B cell (primary cell): ENCODE measurements around the gene WDR64. TPM values are rescaled to one million over a fixed set of nuclear protein-coding genes. Genes with fewer than 3 reads are reported as not detected.

Source experiments
- ATAC-seq: fragments of 200-7000 bp; cut with Tn5 transposase; one replicate; pipeline ENCODE4 v1.10.0; 2021; ENCODE audit warnings: low read depth, mild to moderate bottlenecking, moderate number of reproducible peaks, moderate library complexity
- CTCF ChIA-PET: fragments of 350-600 bp; sonication (Branson Sonifier 250); formaldehyde crosslinking; loops from one replicate; lab custom pipeline; 2021; ENCODE audit warnings: antibody characterized with exemption, inconsistent platforms; lab: Charles Lee
- POLR2A ChIA-PET: fragments of 350-600 bp; sonication (Branson Sonifier 250); formaldehyde crosslinking; loops from one replicate; lab custom pipeline; 2021; ENCODE audit warnings: antibody characterized with exemption; lab: Charles Lee
- DNase-seq: peaks from one replicate; pipeline ENCODE4 v3.0.0; 2013
- H2AFZ ChIP-seq: 2 replicates; pipeline ENCODE4 v1.6.1; 2012; ENCODE audit warnings: mild to moderate bottlenecking, low read depth, low read length; ENCODE audit not compliant: insufficient read depth, poor library complexity, severe bottlenecking
- H3K27ac ChIP-seq, 2 donors: 1 replicate in 1 of 2; 2 replicates in 1 of 2; pipeline ENCODE4 v1.5.1; 2012 to 2013; ENCODE audit warnings: low read length in 2 of 2, mild to moderate bottlenecking in 2 of 2, moderate library complexity in 1 of 2
- H3K27me3 ChIP-seq, 4 experiments: fragments of 200-600 bp in 1 of 4; sonication (generic) in 1 of 4; replicated peaks in 1 of 4; 1 replicate in 2 of 4; 2 replicates in 2 of 4; pipeline versions ENCODE4 v1.6.1 to v1.7.0; 2013 to 2016; ENCODE audit warnings: low read length in 3 of 4, mild to moderate bottlenecking in 2 of 4, mixed read lengths in 1 of 4, moderate library complexity in 1 of 4; ENCODE audit not compliant: insufficient read depth in 4 of 4, control insufficient read depth in 3 of 4; ENCODE audit errors: control extremely low read depth in 1 of 4
- H3K36me3 ChIP-seq, 2 experiments: replicated peaks in 1 of 2; 1 replicate in 1 of 2; 2 replicates in 1 of 2; pipeline versions ENCODE4 v1.6.1 to v1.7.1; 2013; ENCODE audit warnings: low read length in 1 of 2; ENCODE audit not compliant: insufficient read depth in 2 of 2, control insufficient read depth in 1 of 2; ENCODE audit errors: control extremely low read depth in 1 of 2, extremely low read depth in 1 of 2
- H3K4me1 ChIP-seq, 2 donors: fragments of 200-600 bp in 1 of 2; sonication (generic) in 1 of 2; 1 replicate in 1 of 2; 2 replicates in 1 of 2; pipeline versions ENCODE4 v1.5.1 to v1.6.1; 2013 to 2017; ENCODE audit warnings: low read length in 2 of 2; ENCODE audit not compliant: control insufficient read depth in 2 of 2, insufficient read depth in 2 of 2
- H3K4me2 ChIP-seq: replicated peaks from 2 replicates; pipeline ENCODE3; 2012; ENCODE audit warnings: mild to moderate bottlenecking, low read depth, low read length; ENCODE audit not compliant: poor library complexity, severe bottlenecking
- H3K4me3 ChIP-seq, 5 experiments: fragments of 200-600 bp in 1 of 5; sonication (generic) in 1 of 5; 1 replicate in 3 of 5; 2 replicates in 2 of 5; pipeline versions ENCODE4 v1.5.1 to v1.7.0; 2011 to 2016; ENCODE audit warnings: low read length in 4 of 5, mild to moderate bottlenecking in 4 of 5, low read depth in 2 of 5, control low read depth in 1 of 5, moderate library complexity in 1 of 5; ENCODE audit not compliant: insufficient read depth in 1 of 5; ENCODE audit errors: control extremely low read depth in 1 of 5, extremely low read depth in 1 of 5
- H3K79me2 ChIP-seq: fragments of 200-600 bp; sonication (generic); one replicate; pipeline ENCODE4 v1.6.0; 2016; ENCODE audit warnings: low read length; ENCODE audit not compliant: control insufficient read depth, insufficient read depth
- H3K9ac ChIP-seq: fragments of 200-600 bp; sonication (generic); 2 replicates; pipeline ENCODE4 v1.6.1; 2017; ENCODE audit warnings: mild to moderate bottlenecking, low read length, moderate library complexity
- H3K9me3 ChIP-seq, 3 donors: one replicate each; pipeline versions ENCODE4 v1.6.1 to v1.7.1; 2013; ENCODE audit warnings: low read length in 2 of 3; ENCODE audit not compliant: control insufficient read depth in 2 of 3, insufficient read depth in 1 of 3; ENCODE audit errors: control extremely low read depth in 1 of 3
- H4K20me1 ChIP-seq: 2 replicates; pipeline ENCODE4 v1.6.0; 2012; ENCODE audit warnings: mild to moderate bottlenecking, low read length; ENCODE audit not compliant: insufficient read depth, control insufficient read depth, poor library complexity, severe bottlenecking
- H3K27ac Mint-ChIP-seq: one replicate; pipeline ENCODE4 v1.8.0; 2021; ENCODE audit warnings: mixed read lengths
- H3K27me3 Mint-ChIP-seq: one replicate; pipeline ENCODE4 v1.8.0; 2021; ENCODE audit warnings: mixed read lengths
- H3K4me1 Mint-ChIP-seq: one replicate; pipeline ENCODE4 v1.8.0; 2021; ENCODE audit warnings: mixed read lengths
- H3K4me3 Mint-ChIP-seq: one replicate; pipeline ENCODE4 v1.8.0; 2021; ENCODE audit warnings: mixed read lengths
- H3K9me3 Mint-ChIP-seq: one replicate; pipeline ENCODE4 v1.8.0; 2022; ENCODE audit warnings: mixed read lengths; ENCODE audit not compliant: insufficient read depth
- CTCF ChIP-seq: fragments of 200-600 bp; IDR thresholded peaks from one replicate; pipeline ENCODE4 v1.8.0; 2022; ENCODE audit warnings: antibody characterized with exemption, mild to moderate bottlenecking
- EZH2 ChIP-seq: IDR thresholded peaks from 2 replicates; pipeline ENCODE4 v1.6.1; 2012; ENCODE audit warnings: borderline replicate concordance, low read depth, mild to moderate bottlenecking, moderate library complexity, low read length; ENCODE audit not compliant: insufficient read depth, poor library complexity, severe bottlenecking
- WGBS: methylation state at CpG from one replicate; pipeline ENCODE4 v1.1.5; 2013; ENCODE audit warnings: missing lambda C conversion rate; ENCODE audit not compliant: insufficient coverage; 5-methylcytosine and 5-hydroxymethylcytosine counted together
- intact Hi-C: fragments of 100-400 bp; cut with micrococcal nuclease; formaldehyde crosslinking; loops from one replicate; pipeline ENCODE4 v1.10.0; 2022
- polyA plus RNA-seq: library from polyadenylated mRNA; depleted of rRNA; stranded (reverse); fragments of >200 nt; gene quantifications from 2 replicates; pipeline ENCODE4 v1.2.3, GENCODE V29; 2012
- total RNA-seq, 2 donors: library from RNA; stranded (reverse); fragments of 120-200 nt in 1 of 2; gene quantifications; 1 replicate in 1 of 2; 2 replicates in 1 of 2; pipeline versions ENCODE4 v1.2.3 to v1.2.4, GENCODE V29; 2013 to 2022

WDR64 gene
- total and polyA plus RNA-seq, 2 donors (not counting 1 experiment from before 2014, with no cell fraction given) = 0.13 TPM; not detected in 1

- no peak overlapping the region for H3K27ac ChIP-seq
- no peak overlapping the region for H3K4me3 Mint-ChIP-seq
- intact Hi-C loops = loop anchor here (10.0 kb wide), 1 partner anchor 1413 kb away; the partner anchor contains the start of genes CEP170 and SDCCAG8
- no CpG with 5 or more reads among the region's 3 CpGs for WGBS
- DNase-seq = no peak
- H3K36me3 ChIP-seq = no peaks in the 10 kb centered on the region
- H2AFZ ChIP-seq = no peak overlapping the region
- H3K9ac ChIP-seq = no peak overlapping the region
- no peak overlapping the region for H3K27ac Mint-ChIP-seq
- no peak overlapping the region for H3K4me2 ChIP-seq
- H4K20me1 ChIP-seq = no peaks in the 10 kb centered on the region
- no peaks in the 10 kb centered on the region for H3K79me2 ChIP-seq
- TF ChIP-seq CTCF (no peak), EZH2 (no peak)
- no peak overlapping the region for H3K4me3 ChIP-seq
- no peaks in the 10 kb centered on the region for H3K9me3 Mint-ChIP-seq
- H3K9me3 ChIP-seq = no peaks in the 10 kb centered on the region
- CTCF ChIA-PET = interaction anchor here (1.2 to 1.5 kb wide), 2 partner anchors 12 to 154 kb away, joined by 3 to 4 read pairs; no protein-coding TSS in a partner anchor
- H3K4me1 ChIP-seq = peaks cover 11 to 20% of the 10 kb centered on the region in 2 donors
- peaks cover 14% of the 10 kb centered on the region for H3K4me1 Mint-ChIP-seq
- no peaks in the 10 kb centered on the region for H3K27me3 Mint-ChIP-seq
- POLR2A ChIA-PET = no interaction called here
- no peak for ATAC-seq
- H3K27me3 ChIP-seq = no peaks in the 10 kb centered on the region
Observed at GRCh38 chr1:241841691-241842090, 189.6 kb downstream of the WDR64 start.

- no peaks in the 10 kb centered on the region for H3K36me3 ChIP-seq
- H4K20me1 ChIP-seq = no peaks in the 10 kb centered on the region
- no CpG with 5 or more reads among the region's 2 CpGs for whole genome bisulfite sequencing
- H3K27ac ChIP-seq = no peak overlapping the region
- no peak for DNase-seq
- H3K4me1 Mint-ChIP-seq = peaks cover 18% of the 10 kb centered on the region
- no peak overlapping the region for H3K9ac ChIP-seq
- no peak overlapping the region for H3K4me2 ChIP-seq
- TF ChIP-seq CTCF (no peak), EZH2 (no peak)
- no peak overlapping the region for H2AFZ ChIP-seq
- H3K4me1 ChIP-seq = peaks cover 15 to 25% of the 10 kb centered on the region in 2 donors
- ChIA-PET POLR2A (no interaction called here), CTCF (interaction anchor here (1.2 to 1.6 kb wide), 3 partner anchors 11 to 231 kb away, joined by 3 to 7 read pairs (median 4); no protein-coding TSS in a partner anchor)
- intact Hi-C loops = loop anchor here (10.0 kb wide), 1 partner anchor 1412 kb away; the partner anchor contains the start of genes CEP170 and SDCCAG8
- H3K9me3 ChIP-seq = no peaks in the 10 kb centered on the region
- no peaks in the 10 kb centered on the region for H3K79me2 ChIP-seq
- H3K27me3 ChIP-seq = no peaks in the 10 kb centered on the region
- H3K27me3 Mint-ChIP-seq = no peaks in the 10 kb centered on the region
- H3K4me3 ChIP-seq = no peak overlapping the region
- H3K27ac Mint-ChIP-seq = no peak overlapping the region
- no peak overlapping the region for H3K4me3 Mint-ChIP-seq
- H3K9me3 Mint-ChIP-seq = no peaks in the 10 kb centered on the region
- no peak for ATAC-seq
Observed at GRCh38 chr1:241842565-241842964, 190.5 kb downstream of the WDR64 start.
